ENCODE data around the gene EMC8. TPM values are rescaled to one million over a fixed set of nuclear protein-coding genes. Genes with fewer than 3 reads are reported as not detected.

EMC8 gene
- total and polyA plus RNA-seq, 4 donors: 13.0 to 40.5 (median 31.8) TPM

- Histone ChIP-seq H3K9me3 (ENCODE audit: control insufficient read depth, insufficient read depth, low read length) (no peaks in the 10 kb centered on the region), H3K4me1 (ENCODE audit: control insufficient read depth, insufficient read depth, low read length) (peaks cover 7% of the 10 kb centered on the region), H3K36me3 (ENCODE audit: control insufficient read depth, insufficient read depth, low read length) (no peaks in the 10 kb centered on the region), H3K27ac (ENCODE audit: low read depth, low read length) (no peak overlapping the region), H3K27me3 (ENCODE audit: control insufficient read depth, insufficient read depth, low read length) (no peaks in the 10 kb centered on the region), H3K4me3 (ENCODE audit: low read depth, low read length) (no peak overlapping the region)
- no peak for DNase-seq (ENCODE audit: low read depth in 4 of 6, low spot score in 6 of 6)
- 86% methylated on average over 11 of the region's 15 CpGs for WGBS (ENCODE audit: insufficient coverage)
These were observed 29.9 kb upstream of the EMC8 start for GRCh38 chr16:85829171-85829719.

GRCh38 chr16:85828166-85828565, 28.8 kb upstream of the EMC8 start:
- Histone ChIP-seq H3K36me3 (ENCODE audit: control insufficient read depth, insufficient read depth, low read length) (no peaks in the 10 kb centered on the region), H3K27me3 (ENCODE audit: control insufficient read depth, insufficient read depth, low read length) (no peaks in the 10 kb centered on the region), H3K27ac (ENCODE audit: low read depth, low read length) (no peak overlapping the region), H3K4me1 (ENCODE audit: control insufficient read depth, insufficient read depth, low read length) (peaks cover 3% of the 10 kb centered on the region), H3K4me3 (ENCODE audit: low read depth, low read length) (no peak overlapping the region), H3K9me3 (ENCODE audit: control insufficient read depth, insufficient read depth, low read length) (no peaks in the 10 kb centered on the region)
- WGBS (ENCODE audit: insufficient coverage): 49% methylated on average over 3 of the region's 9 CpGs
- no peak for DNase-seq (ENCODE audit: low read depth in 4 of 6, low spot score in 6 of 6)

GRCh38 chr16:85826686-85827247, 27.4 kb upstream of the EMC8 start:
- no peaks in the 10 kb centered on the region for H3K9me3 ChIP-seq (ENCODE audit: control insufficient read depth, insufficient read depth, low read length)
- H3K27me3 ChIP-seq (ENCODE audit: control insufficient read depth, insufficient read depth, low read length): no peaks in the 10 kb centered on the region
- DNase-seq (ENCODE audit: low read depth in 4 of 6, low spot score in 6 of 6): no peak
- WGBS (ENCODE audit: insufficient coverage): 91% methylated on average over 16 of the region's 16 CpGs
- peaks cover 3% of the 10 kb centered on the region for H3K4me1 ChIP-seq (ENCODE audit: control insufficient read depth, insufficient read depth, low read length)
- H3K4me3 ChIP-seq (ENCODE audit: low read depth, low read length): no peak overlapping the region
- H3K36me3 ChIP-seq (ENCODE audit: control insufficient read depth, insufficient read depth, low read length): no peaks in the 10 kb centered on the region
- no peak overlapping the region for H3K27ac ChIP-seq (ENCODE audit: low read depth, low read length)

GRCh38 chr16:85825326-85825725, 26.0 kb upstream of the EMC8 start:
- Histone ChIP-seq H3K27ac (ENCODE audit: low read depth, low read length) (no peak overlapping the region), H3K36me3 (ENCODE audit: control insufficient read depth, insufficient read depth, low read length) (no peaks in the 10 kb centered on the region), H3K27me3 (ENCODE audit: control insufficient read depth, insufficient read depth, low read length) (peaks cover 3% of the 10 kb centered on the region), H3K9me3 (ENCODE audit: control insufficient read depth, insufficient read depth, low read length) (no peaks in the 10 kb centered on the region), H3K4me1 (ENCODE audit: control insufficient read depth, insufficient read depth, low read length) (peaks cover 11% of the 10 kb centered on the region), H3K4me3 (ENCODE audit: low read depth, low read length) (no peak overlapping the region)
- DNase-seq (ENCODE audit: low read depth in 4 of 6, low spot score in 6 of 6): no peak
- WGBS (ENCODE audit: insufficient coverage): 79% methylated on average over 9 of the region's 9 CpGs

GRCh38 chr16:85824161-85825135, 25.1 kb upstream of the EMC8 start:
- H3K27me3 ChIP-seq (ENCODE audit: control insufficient read depth, insufficient read depth, low read length): peaks cover 5% of the 10 kb centered on the region
- no peaks in the 10 kb centered on the region for H3K9me3 ChIP-seq (ENCODE audit: control insufficient read depth, insufficient read depth, low read length)
- no peak overlapping the region for H3K4me3 ChIP-seq (ENCODE audit: low read depth, low read length)
- no peak for DNase-seq (ENCODE audit: low read depth in 4 of 6, low spot score in 6 of 6)
- 87% methylated on average over 19 of the region's 20 CpGs for WGBS (ENCODE audit: insufficient coverage)
- no peaks in the 10 kb centered on the region for H3K36me3 ChIP-seq (ENCODE audit: control insufficient read depth, insufficient read depth, low read length)
- no peak overlapping the region for H3K27ac ChIP-seq (ENCODE audit: low read depth, low read length)
- H3K4me1 ChIP-seq (ENCODE audit: control insufficient read depth, insufficient read depth, low read length): peaks cover 16% of the 10 kb centered on the region

GRCh38 chr16:85823328-85823920, 24.1 kb upstream of the EMC8 start:
- H3K4me3 ChIP-seq (ENCODE audit: low read depth, low read length): no peak overlapping the region
- WGBS (ENCODE audit: insufficient coverage): 100% methylated on average over 1 of the region's 1 CpG

GRCh38 chr16:85822145-85822544, 22.8 kb upstream of the EMC8 start:
- Histone ChIP-seq H3K27ac (ENCODE audit: low read depth, low read length) (no peak overlapping the region), H3K27me3 (ENCODE audit: control insufficient read depth, insufficient read depth, low read length) (peaks cover 5% of the 10 kb centered on the region), H3K4me3 (ENCODE audit: low read depth, low read length) (no peak overlapping the region), H3K4me1 (ENCODE audit: control insufficient read depth, insufficient read depth, low read length) (peaks cover 18% of the 10 kb centered on the region), H3K36me3 (ENCODE audit: control insufficient read depth, insufficient read depth, low read length) (no peaks in the 10 kb centered on the region), H3K9me3 (ENCODE audit: control insufficient read depth, insufficient read depth, low read length) (no peaks in the 10 kb centered on the region)
- WGBS (ENCODE audit: insufficient coverage): 89% methylated on average over 11 of the region's 12 CpGs
- DNase-seq (ENCODE audit: low read depth in 4 of 6, low spot score in 6 of 6): no peak

More at GRCh38 chr16:85823328-85823920, 24.1 kb upstream of the EMC8 start:
- Histone ChIP-seq H3K27me3 (ENCODE audit: control insufficient read depth, insufficient read depth, low read length) (peaks cover 5% of the 10 kb centered on the region), H3K36me3 (ENCODE audit: control insufficient read depth, insufficient read depth, low read length) (no peaks in the 10 kb centered on the region), H3K9me3 (ENCODE audit: control insufficient read depth, insufficient read depth, low read length) (no peaks in the 10 kb centered on the region), H3K4me1 (ENCODE audit: control insufficient read depth, insufficient read depth, low read length) (peaks cover 18% of the 10 kb centered on the region), H3K27ac (ENCODE audit: low read depth, low read length) (no peak overlapping the region)
- DNase-seq (ENCODE audit: low read depth in 4 of 6, low spot score in 6 of 6): no peak

- Histone ChIP-seq H3K36me3 (ENCODE audit: control insufficient read depth, insufficient read depth, low read length) (no peaks in the 10 kb centered on the region), H3K4me1 (ENCODE audit: control insufficient read depth, insufficient read depth, low read length) (peaks cover 18% of the 10 kb centered on the region), H3K9me3 (ENCODE audit: control insufficient read depth, insufficient read depth, low read length) (no peaks in the 10 kb centered on the region), H3K27ac (ENCODE audit: low read depth, low read length) (no peak overlapping the region), H3K27me3 (ENCODE audit: control insufficient read depth, insufficient read depth, low read length) (peaks cover 5% of the 10 kb centered on the region), H3K4me3 (ENCODE audit: low read depth, low read length) (no peak overlapping the region)
- 5% methylated on average over 21 of the region's 27 CpGs for WGBS (ENCODE audit: insufficient coverage)
- peak in 4 of 6 donors; percentile 42 to 92 (median 72) for DNase-seq (ENCODE audit: low read depth in 4 of 6, low spot score in 6 of 6)
These were observed 22.2 kb upstream of the EMC8 start for GRCh38 chr16:85821390-85822135.

Data from spinal cord (tissue), 10 donors.